GM12875 (cell line): Measurements from ENCODE around the gene RBPJ.

Source experiments
- H3K4me3 ChIP-seq: one replicate; pipeline ENCODE4 v1.5.1; 2011; ENCODE audit warnings: low read depth, low read length, control low read depth
- CTCF ChIP-seq: IDR thresholded peaks from 2 replicates; pipeline ENCODE4 v1.5.1; 2011; ENCODE audit warnings: low read depth, mild to moderate bottlenecking, control low read depth, inconsistent platforms, low read length, moderate library complexity, borderline replicate concordance; ENCODE audit not compliant: insufficient read depth

RBPJ gene

GRCh38 chr4:26281881-26282280 lies 38.9 kb upstream of the RBPJ start:
- TF ChIP-seq CTCF, result no peak
- H3K4me3 ChIP-seq, result no peak overlapping the region

DNA sequence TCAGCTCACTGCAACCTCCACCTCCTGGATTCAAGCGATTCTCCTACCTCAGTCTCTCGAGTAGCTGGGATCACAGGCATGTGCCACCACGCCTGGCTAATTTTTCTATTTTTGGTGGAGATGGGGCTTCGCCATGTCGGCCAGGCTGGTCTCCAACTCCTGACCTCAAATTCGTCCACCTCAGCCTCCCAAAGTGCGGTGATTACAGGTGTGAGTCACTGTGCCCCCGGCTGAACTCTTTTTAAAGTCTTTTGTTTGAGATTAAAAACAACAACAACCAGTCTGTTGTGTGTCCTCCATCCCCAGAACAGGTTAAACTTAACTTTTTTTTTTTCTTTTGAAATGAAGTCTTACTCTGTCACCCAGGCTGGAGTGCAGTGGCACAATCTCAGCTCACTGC lies 36.3 kb upstream of the RBPJ start:
- H3K4me3 ChIP-seq, result no peak overlapping the region
- TF ChIP-seq CTCF, result no peak

GRCh38 chr4:26285272-26285671 lies 35.5 kb upstream of the RBPJ start:
- no peak for TF ChIP-seq CTCF
- no peak overlapping the region for H3K4me3 ChIP-seq

DNA sequence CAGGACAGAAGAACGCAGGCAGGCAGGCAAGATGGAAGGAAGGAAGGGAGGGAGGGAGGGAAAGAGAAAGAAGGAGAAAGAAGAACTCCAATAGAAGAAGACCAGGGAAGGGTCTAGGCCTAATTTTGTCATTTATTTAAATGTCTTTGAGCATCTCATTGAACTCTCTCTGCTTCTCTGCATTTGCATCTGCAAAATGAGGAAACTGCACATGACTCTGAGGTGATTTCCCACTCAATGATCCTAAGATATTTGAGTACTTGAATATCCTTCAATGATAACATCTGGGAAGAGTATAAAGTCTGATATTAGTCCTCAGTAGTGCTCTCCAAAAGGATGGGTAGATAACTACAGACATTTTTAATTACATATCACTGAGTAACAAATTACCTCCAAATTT lies 33.1 kb upstream of the RBPJ start:
- no peak for TF ChIP-seq CTCF

DNA sequence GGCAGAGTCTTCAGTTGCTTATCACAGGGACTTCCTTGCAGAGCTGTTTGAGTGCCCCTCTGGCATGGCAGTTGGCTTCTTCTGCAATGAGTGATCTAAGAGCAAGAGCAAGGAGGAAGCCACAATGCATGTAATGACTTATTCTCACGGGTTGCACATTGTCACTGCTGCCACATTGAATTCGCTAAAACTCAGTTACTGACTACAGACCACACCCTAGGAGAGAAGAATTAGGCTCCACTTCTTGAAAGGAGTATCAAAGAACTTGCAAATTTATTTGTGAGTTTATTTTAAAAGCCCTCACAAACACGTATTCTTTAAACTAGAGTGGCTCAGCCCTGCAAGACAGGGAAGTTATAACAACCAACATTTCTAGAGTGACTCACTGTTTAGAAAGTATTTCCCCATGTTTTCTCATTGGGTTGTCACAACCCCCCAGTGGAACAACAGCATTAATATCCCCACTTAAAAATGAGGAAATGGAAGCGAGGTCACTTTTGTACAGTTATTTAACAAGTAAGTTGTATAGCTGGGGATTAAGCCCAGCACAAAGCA lies 32.4 kb upstream of the RBPJ start:
- no peak overlapping the region for H3K4me3 ChIP-seq
- TF ChIP-seq CTCF, result no peak

More for the DNA sequence above, 33.1 kb upstream of the RBPJ start:
- H3K4me3 ChIP-seq, result no peak overlapping the region

GRCh38 chr4:26289401-26289800 lies 31.4 kb upstream of the RBPJ start:
- H3K4me3 ChIP-seq, result no peak overlapping the region
- TF ChIP-seq CTCF, result no peak

DNA sequence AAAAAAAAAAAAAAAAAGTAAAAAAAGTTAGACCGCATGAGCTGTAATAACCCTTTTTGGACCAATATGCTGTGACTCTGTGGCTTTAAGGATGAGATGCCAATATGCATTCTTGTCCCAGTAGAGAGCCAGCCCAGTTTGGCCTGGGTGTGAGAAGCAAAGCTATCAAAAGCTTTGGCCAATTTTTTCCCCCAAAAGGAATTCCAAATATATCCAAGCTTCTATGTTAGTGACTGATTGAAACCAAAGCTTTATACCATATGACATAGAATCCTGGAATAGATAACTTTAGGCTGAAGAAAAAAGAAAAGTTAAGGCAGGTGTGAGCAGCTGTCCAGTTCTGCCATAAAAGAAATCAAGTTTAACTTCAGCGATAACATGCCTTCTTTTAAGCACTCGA lies 30.5 kb upstream of the RBPJ start:
- no peak overlapping the region for H3K4me3 ChIP-seq
- no peak for TF ChIP-seq CTCF
